Tibial nerve (tissue), 4 donors: ENCODE results near the gene TMEM91.

ENCODE experiments used
- CTCF ChIP-seq, 5 experiments: fragments of 200-600 bp in 3 of 5; fragments of 450-650 bp in 2 of 5; sonication (generic) in 3 of 5; IDR thresholded peaks; one replicate each; pipeline ENCODE4 v1.5.1; 2016 to 2019; ENCODE audit warnings: antibody characterized with exemption in 5 of 5, mild to moderate bottlenecking in 3 of 5, moderate library complexity in 2 of 5
- EP300 ChIP-seq, 2 donors: sonication (generic); formaldehyde crosslinking; IDR thresholded peaks; one replicate each; pipeline ENCODE4 v1.6.1; 2017; ENCODE audit warnings: antibody characterized with exemption in 2 of 2, mild to moderate bottlenecking in 1 of 2
- POLR2A ChIP-seq, 2 donors: fragments of 450-650 bp; IDR thresholded peaks; one replicate each; pipeline ENCODE4 v1.6.1; 2017; ENCODE audit warnings: antibody characterized with exemption in 2 of 2, mild to moderate bottlenecking in 2 of 2, moderate library complexity in 2 of 2

DNA sequence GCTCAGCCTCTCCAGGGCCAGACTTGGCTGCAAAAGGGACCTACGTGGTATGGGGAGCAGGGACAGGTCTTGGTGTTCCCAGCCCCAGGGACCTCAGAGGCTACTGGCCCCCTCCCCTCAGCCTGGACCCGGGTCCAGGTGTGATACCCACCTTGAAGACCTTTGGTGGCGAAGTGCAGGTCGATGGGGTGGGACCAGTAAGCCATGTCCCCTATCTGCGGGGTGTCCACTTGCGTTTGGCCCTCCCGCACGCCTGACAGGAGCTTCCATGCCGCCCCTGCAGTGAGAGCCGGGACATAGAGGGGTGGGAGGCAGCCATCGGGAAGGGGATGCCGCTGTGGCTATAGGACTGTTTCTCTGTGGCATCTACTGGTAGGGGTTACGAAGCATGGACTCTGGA lies 18.6 kb upstream of the TMEM91 start:
- TF ChIP-seq CTCF (IDR thresholded peaks at IDR 0.05) (no peak), POLR2A (IDR thresholded peaks at IDR 0.05) (no peak), EP300 (IDR thresholded peaks at IDR 0.05) (no peak)
